Islet of Langerhans (tissue), 1 donor: ENCODE measurements around the gene CSMD2.

Experiments used
- FAIRE-seq: peaks from one replicate; lab custom pipeline; 2011; peaks lifted over from hg19 to GRCh38; lab: Jason Lieb, UNC

Gene CSMD2

GRCh38 chr1:33852711-33853110 is 312.3 kb downstream of the CSMD2 start:
- FAIRE-seq: no peak

GRCh38 chr1:33850481-33850880 is 314.5 kb downstream of the CSMD2 start:
- FAIRE-seq: no peak

- no peak for FAIRE-seq
Measured at GRCh38 chr1:33849211-33849610, 315.8 kb downstream of the CSMD2 start.

- FAIRE-seq: no peak
Measured at GRCh38 chr1:33848205-33848937, 316.7 kb downstream of the CSMD2 start.

- FAIRE-seq: no peak
Measured at GRCh38 chr1:33846861-33847260, 318.2 kb downstream of the CSMD2 start.

- no peak for FAIRE-seq
Measured at GRCh38 chr1:33844166-33844565, 320.9 kb downstream of the CSMD2 start.

GRCh38 chr1:33842348-33842747 is 322.7 kb downstream of the CSMD2 start:
- no peak for FAIRE-seq

GRCh38 chr1:33841494-33841893 is 323.5 kb downstream of the CSMD2 start:
- FAIRE-seq: no peak

- FAIRE-seq: no peak
Measured at GRCh38 chr1:33837635-33838034, 327.4 kb downstream of the CSMD2 start.

GRCh38 chr1:33836911-33837310 is 328.1 kb downstream of the CSMD2 start:
- FAIRE-seq: no peak

GRCh38 chr1:33828654-33829053 is 336.4 kb downstream of the CSMD2 start:
- FAIRE-seq: no peak

GRCh38 chr1:33828059-33828458 is 337.0 kb downstream of the CSMD2 start:
- FAIRE-seq: no peak

GRCh38 chr1:33826711-33827110 is 338.3 kb downstream of the CSMD2 start:
- no peak for FAIRE-seq

GRCh38 chr1:33826311-33826710 is 338.7 kb downstream of the CSMD2 start:
- FAIRE-seq: no peak

- no peak for FAIRE-seq
Measured at GRCh38 chr1:33825506-33825905, 339.5 kb downstream of the CSMD2 start.

- FAIRE-seq: no peak
Measured at GRCh38 chr1:33824971-33825370, 340.1 kb downstream of the CSMD2 start.

- FAIRE-seq: no peak
Measured at GRCh38 chr1:33824321-33824720, 340.7 kb downstream of the CSMD2 start.

GRCh38 chr1:33823830-33824229 is 341.2 kb downstream of the CSMD2 start:
- FAIRE-seq: no peak

GRCh38 chr1:33823401-33823800 is 341.6 kb downstream of the CSMD2 start:
- FAIRE-seq: no peak

GRCh38 chr1:33822396-33822795 is 342.6 kb downstream of the CSMD2 start:
- FAIRE-seq: no peak

- FAIRE-seq: no peak
Measured at GRCh38 chr1:33821291-33821690, 343.7 kb downstream of the CSMD2 start.

GRCh38 chr1:33820804-33821203 is 344.2 kb downstream of the CSMD2 start:
- FAIRE-seq: no peak

GRCh38 chr1:33819913-33820311 is 345.1 kb downstream of the CSMD2 start:
- FAIRE-seq: no peak

GRCh38 chr1:33819290-33819912 is 345.6 kb downstream of the CSMD2 start:
- FAIRE-seq: no peak
